HepG2 (cell line): ENCODE data around the gene ITPR1. TPM values are rescaled to one million over a fixed set of nuclear protein-coding genes. Genes with fewer than 3 reads are reported as not detected.

Experiments
- ATAC-seq: fragments of 200-7000 bp; cut with Tn5 transposase; 3 replicates; pipeline ENCODE4 v1.9.1; 2020; ENCODE audit warnings: mild to moderate bottlenecking, moderate library complexity
- BruUV-seq: library from RNA; stranded (reverse); fragments of 400-500 nt; replicated peaks from 2 replicates; lab custom pipeline; 2021; lab: Mats Ljungman, UMichigan
- CTCF ChIA-PET: fragments of 300-600 bp; formaldehyde crosslinking; extraction: SDS; loops from one replicate; lab custom pipeline; 2021; ENCODE audit warnings: low total read pairs, inconsistent platforms, low intra/inter-chr PET ratio; lab: Yijun Ruan, JAX
- POLR2A ChIA-PET: fragments of 350-600 bp; sonication (Branson Sonifier 250); formaldehyde crosslinking; loops from one replicate; lab custom pipeline; 2020; ENCODE audit warnings: antibody characterized with exemption, inconsistent platforms; lab: Yijun Ruan, JAX
- DNase-seq: peaks from one replicate; pipeline ENCODE4 v3.0.0-alpha.2; 2015; ENCODE audit warnings: low spot score
- FAIRE-seq: peaks from 3 replicates; lab custom pipeline; 2011; peaks lifted over from hg19 to GRCh38; lab: Jason Lieb, UNC
- H2AFZ ChIP-seq: one replicate; pipeline ENCODE4 v1.6.1; 2011; ENCODE audit warnings: low read length, inconsistent platforms
- H3K27ac ChIP-seq: fragments of 300-600 bp; 3 replicates; pipeline ENCODE4 v1.8.0; 2011; ENCODE audit warnings: mixed run types, mild to moderate bottlenecking, mixed read lengths, low read length, inconsistent platforms; ENCODE audit not compliant: insufficient read depth; ENCODE audit errors: extremely low read length
- H3K27me3 ChIP-seq, 2 experiments: fragments of 200-600 bp in 1 of 2; 2 replicates in 1 of 2; 3 replicates in 1 of 2; pipeline versions ENCODE4 v1.6.0 to v1.8.0; 2011; ENCODE audit warnings: low read length in 2 of 2, mild to moderate bottlenecking in 2 of 2, moderate library complexity in 2 of 2, inconsistent platforms in 1 of 2; ENCODE audit not compliant: insufficient read depth in 2 of 2, control insufficient read depth in 1 of 2
- H3K36me3 ChIP-seq, 2 experiments: fragments of 200-600 bp in 1 of 2; replicated peaks in 1 of 2; 2 replicates in 1 of 2; 3 replicates in 1 of 2; pipeline versions ENCODE4 v1.5.1 to v1.8.0; 2011; ENCODE audit warnings: low read length in 2 of 2, inconsistent platforms in 1 of 2; ENCODE audit not compliant: insufficient read depth in 2 of 2, control insufficient read depth in 1 of 2
- H3K4me1 ChIP-seq: 2 replicates; pipeline ENCODE4 v1.5.1; 2012; ENCODE audit warnings: low read length, inconsistent platforms; ENCODE audit not compliant: insufficient read depth
- H3K4me2 ChIP-seq: 2 replicates; pipeline ENCODE4 v1.6.0; 2011; ENCODE audit warnings: low read depth, low read length, inconsistent platforms
- H3K4me3 ChIP-seq, 3 experiments: fragments of 200-600 bp in 1 of 3; sonication (generic), shearing (Covaris generic) in 1 of 3; replicated peaks in 1 of 3; 2 replicates each; pipeline ENCODE4 v1.5.1; 2011 to 2016; ENCODE audit warnings: low read length in 3 of 3, inconsistent platforms in 2 of 3, low read depth in 2 of 3, mild to moderate bottlenecking in 2 of 3, control low read depth in 1 of 3, mixed read lengths in 1 of 3; ENCODE audit not compliant: insufficient read depth in 1 of 3
- H3K79me2 ChIP-seq: one replicate; pipeline ENCODE4 v1.6.1; 2011; ENCODE audit warnings: low read length, inconsistent platforms; ENCODE audit not compliant: insufficient read depth
- H3K9ac ChIP-seq: 2 replicates; pipeline ENCODE4 v1.6.0; 2011; ENCODE audit warnings: mild to moderate bottlenecking, low read depth, low read length, inconsistent platforms; ENCODE audit not compliant: insufficient read depth
- H3K9me3 ChIP-seq: 2 replicates; pipeline ENCODE4 v1.5.1; 2012; ENCODE audit warnings: mild to moderate bottlenecking, low read length
- H4K20me1 ChIP-seq: 2 replicates; pipeline ENCODE4 v1.6.0; 2011; ENCODE audit warnings: inconsistent platforms, mild to moderate bottlenecking, low read length, moderate library complexity; ENCODE audit not compliant: insufficient read depth
- ATF7 ChIP-seq, 2 experiments: fragments of 450-650 bp in 1 of 2; sonication (generic) in 1 of 2; formaldehyde crosslinking in 1 of 2; IDR thresholded peaks; 2 replicates each; pipeline versions ENCODE4 v1.4.0 to v1.6.1; 2016 to 2020; ENCODE audit warnings: antibody characterized with exemption in 1 of 2, mild to moderate bottlenecking in 1 of 2, missing genetic modification reagents in 1 of 2
- GATA4 ChIP-seq: sonication (generic); IDR thresholded peaks from 2 replicates; pipeline ENCODE4 v1.6.1; 2016; ENCODE audit warnings: antibody characterized with exemption, low read depth, borderline replicate concordance
- GFI1 ChIP-seq: sonication (generic); formaldehyde crosslinking; IDR thresholded peaks from 2 replicates; pipeline ENCODE4 v1.5.0; 2020; ENCODE audit warnings: missing genetic modification reagents, mild to moderate bottlenecking, borderline replicate concordance
- GMEB2 ChIP-seq: IDR thresholded peaks from 2 replicates; pipeline ENCODE4 v1.6.1; 2016; ENCODE audit warnings: missing biosample characterization, missing genetic modification reagents, low read depth
- GPN1 ChIP-seq: sonication (generic); formaldehyde crosslinking; IDR thresholded peaks from 2 replicates; pipeline ENCODE4 v1.5.1; 2020; ENCODE audit warnings: missing genetic modification reagents, borderline replicate concordance
- KAT7 ChIP-seq: IDR thresholded peaks from 2 replicates; pipeline ENCODE4 v1.6.1; 2018; ENCODE audit warnings: borderline replicate concordance, missing compliant biosample characterization
- NCOA1 ChIP-seq: sonication (generic); formaldehyde crosslinking; IDR thresholded peaks from 2 replicates; pipeline ENCODE4 v1.9.0; 2021; ENCODE audit warnings: missing genetic modification reagents
- NFKB2 ChIP-seq: sonication (generic); formaldehyde crosslinking; IDR thresholded peaks from 2 replicates; pipeline ENCODE4 v1.4.0; 2020; ENCODE audit warnings: missing genetic modification reagents, borderline replicate concordance
- SOX5 ChIP-seq: IDR thresholded peaks from 2 replicates; pipeline ENCODE4 v1.6.1; 2016; ENCODE audit warnings: borderline replicate concordance
- TCF12 ChIP-seq, 2 experiments: fragments of 450-650 bp in 1 of 2; sonication (generic) in 1 of 2; formaldehyde crosslinking in 1 of 2; IDR thresholded peaks; 2 replicates each; pipeline versions ENCODE4 v1.6.1 to v1.8.0; 2017 to 2022; ENCODE audit warnings: antibody characterized with exemption in 1 of 2, mild to moderate bottlenecking in 1 of 2, missing genetic modification reagents in 1 of 2, moderate library complexity in 1 of 2
- THAP9 ChIP-seq: sonication (generic); formaldehyde crosslinking; IDR thresholded peaks from 2 replicates; pipeline ENCODE4; 2020; ENCODE audit warnings: missing genetic modification reagents, mild to moderate bottlenecking, borderline replicate concordance
- ZBTB39 ChIP-seq: sonication (generic); formaldehyde crosslinking; IDR thresholded peaks from 2 replicates; pipeline ENCODE4 v1.5.0; 2020; ENCODE audit warnings: missing genetic modification reagents
- ZFX ChIP-seq: sonication (generic); formaldehyde crosslinking; IDR thresholded peaks from 2 replicates; pipeline ENCODE4 v1.4.0; 2020; ENCODE audit warnings: mild to moderate bottlenecking, low read depth, missing genetic modification reagents, moderate library complexity
- ZMYM3 ChIP-seq: sonication (generic); formaldehyde crosslinking; IDR thresholded peaks from 2 replicates; pipeline ENCODE4 v1.5.1; 2020; ENCODE audit warnings: mild to moderate bottlenecking, missing genetic modification reagents
- ZNF446 ChIP-seq: sonication (generic); formaldehyde crosslinking; IDR thresholded peaks from 2 replicates; pipeline ENCODE4 v1.5.0; 2020; ENCODE audit warnings: mild to moderate bottlenecking, missing genetic modification reagents
- ZNF75D ChIP-seq: sonication (generic); formaldehyde crosslinking; IDR thresholded peaks from 2 replicates; pipeline ENCODE4 v1.8.1; 2023; ENCODE audit warnings: missing genetic modification reagents, mild to moderate bottlenecking, borderline replicate concordance
- ZNF878 ChIP-seq: sonication (generic); formaldehyde crosslinking; IDR thresholded peaks from 2 replicates; pipeline ENCODE4 v1.8.1; 2023; ENCODE audit warnings: mild to moderate bottlenecking, missing genetic modification reagents, moderate library complexity
- WGBS: methylation state at CpG from one replicate; pipeline ENCODE4 v1.1.6; 2017; ENCODE audit warnings: low lambda C conversion rate; 5-methylcytosine and 5-hydroxymethylcytosine counted together
- in situ Hi-C: cut with HindIII; loops from 2 replicates; pipeline ENCODE4 v1.10.0; 2017; ENCODE audit warnings: low pct_unique_long_range_greater_than_20kb; ENCODE audit not compliant: extremely low pct_ligation_motif_present
- intact Hi-C: fragments of 100-400 bp; cut with micrococcal nuclease; formaldehyde crosslinking; loops from one replicate; pipeline ENCODE4 v1.10.0; 2022; ENCODE audit not compliant: unreplicated experiment
- polyA plus RNA-seq, 8 experiments: library from polyadenylated mRNA; depleted of rRNA in 3 of 8; stranded (reverse) in 7 of 8; unstranded in 1 of 8; fragments of >200 nt; fragmentation: Illumina TruSeq in 4 of 8; extraction: Trizol in 4 of 8; gene quantifications; 2 replicates each; pipeline versions ENCODE4 v1.2.1 to v1.2.3, GENCODE V29; 2011 to 2016; ENCODE audit warnings: low read depth in 4 of 8, missing spikeins in 1 of 8, mixed read lengths in 1 of 8; ENCODE audit not compliant: insufficient read depth in 1 of 8
- total RNA-seq, 5 experiments: library from RNA; depleted of rRNA; stranded (reverse); fragments of >200 nt; fragmentation: Illumina TruSeq; extraction: Trizol; gene quantifications; 2 replicates each; pipeline ENCODE4 v1.2.3, GENCODE V29; 2016; ENCODE audit warnings: low read depth in 1 of 5

Gene ITPR1
- total and polyA plus RNA-seq, 2 of the 13 experiments (the other 11 are each of a cell fraction or from before 2014, with no cell fraction given), result 10.0 to 11.4 TPM

DNA sequence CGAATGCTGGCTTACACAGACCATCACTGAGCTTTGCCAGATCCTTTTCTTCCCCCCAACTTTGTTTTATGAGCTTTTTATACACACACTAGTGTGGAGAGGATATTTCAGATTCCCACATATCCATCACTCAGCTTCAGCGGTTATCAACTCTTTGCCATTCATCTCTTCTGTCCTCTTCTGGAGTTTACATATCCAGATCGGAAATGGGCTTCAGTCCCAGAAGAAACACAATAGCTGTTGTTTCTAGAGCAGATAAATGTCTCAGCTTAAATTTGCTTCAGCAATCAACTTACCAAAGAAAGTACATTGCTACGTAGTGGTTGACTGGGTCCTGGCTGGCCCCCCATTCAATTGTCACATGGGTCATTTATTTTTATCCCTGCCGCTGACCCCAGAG lies 300.2 kb downstream of the ITPR1 start:
- H3K27ac ChIP-seq, result no peak overlapping the region
- no peak for ATAC-seq
- in situ Hi-C loops, result no loop called here
- no peak overlapping the region for H2AFZ ChIP-seq
- CTCF ChIA-PET, result no interaction called here
- H3K9ac ChIP-seq, result no peak overlapping the region
- no peaks in the 10 kb centered on the region for H3K4me1 ChIP-seq
- WGBS, result 95% methylated on average over 5 of the region's 5 CpGs
- TF ChIP-seq GATA4, result no peak
- TF ChIP-seq GMEB2, result no peak
- no peak for TF ChIP-seq ZNF878 (CRISPR knock-in tag)
- no peak for TF ChIP-seq ATF7 (IDR thresholded peaks at IDR 0.05)
- no peak for TF ChIP-seq ATF7 (CRISPR knock-in tag; IDR thresholded peaks at IDR 0.05)
- TF ChIP-seq ZFX (CRISPR knock-in tag), result no peak
- no peak for TF ChIP-seq GFI1 (CRISPR knock-in tag)
- TF ChIP-seq GPN1 (CRISPR knock-in tag), result no peak
- no peak for TF ChIP-seq TCF12 (IDR thresholded peaks at IDR 0.05)
- no peak for TF ChIP-seq TCF12 (CRISPR knock-in tag; IDR thresholded peaks at IDR 0.05)
- TF ChIP-seq ZBTB39 (CRISPR knock-in tag), result no peak
- TF ChIP-seq NCOA1 (CRISPR knock-in tag), result no peak
- no peak for TF ChIP-seq ZNF446
- TF ChIP-seq SOX5 (CRISPR knock-in tag), result no peak
- TF ChIP-seq THAP9 (CRISPR knock-in tag), result no peak
- no peak for TF ChIP-seq ZMYM3 (CRISPR knock-in tag)
- no peak for TF ChIP-seq KAT7 (CRISPR knock-in tag)
- no peak for TF ChIP-seq ZNF75D (CRISPR knock-in tag)
- TF ChIP-seq NFKB2, result no peak
- TF ChIP-seq, all 625 proteins: peak for 0
- POLR2A ChIA-PET, result no interaction called here
- peaks cover 6% of the 10 kb centered on the region in 2 experiments; a peak in 2 of 5 replicates for H3K36me3 ChIP-seq
- DNase-seq, result no peak
- H3K9me3 ChIP-seq, result no peaks in the 10 kb centered on the region
- H3K4me3 ChIP-seq, result no peak overlapping the region
- no peak overlapping the region for H3K4me2 ChIP-seq
- intact Hi-C loops, result no loop called here
- no peaks in the 10 kb centered on the region for H3K27me3 ChIP-seq
- no peaks in the 10 kb centered on the region for H3K79me2 ChIP-seq
- no peaks in the 10 kb centered on the region for H4K20me1 ChIP-seq
- FAIRE-seq, result no peak
- no TSS peak for BruUV-seq
